Measurements from ENCODE around the gene SCYGR1. TPM values are rescaled to one million over a fixed set of nuclear protein-coding genes. Genes with fewer than 3 reads are reported as not detected.

Gene SCYGR1
- total and polyA plus RNA-seq, 2 of the 13 experiments (the other 11 are each of a cell fraction or from before 2014, with no cell fraction given) = not detected

DNA sequence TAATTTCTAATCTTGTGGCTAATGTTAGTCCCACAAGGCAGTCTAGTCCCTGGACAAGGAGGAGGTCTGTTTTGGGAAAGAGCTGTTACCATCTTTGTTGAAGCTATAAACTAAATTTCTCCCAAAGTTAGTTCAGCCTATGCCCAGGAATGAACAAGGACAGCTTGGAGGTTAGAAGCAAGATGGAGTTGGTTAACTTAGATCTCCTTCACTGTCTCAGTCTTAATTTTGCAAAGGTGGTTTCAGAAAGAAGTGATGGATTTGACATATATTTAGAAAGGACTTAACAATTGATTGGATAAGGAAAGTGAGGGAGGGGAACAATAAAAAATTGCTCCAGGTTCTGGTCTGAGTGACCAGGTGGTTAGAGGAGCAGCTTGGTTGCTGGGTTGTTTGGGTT is 14.6 kb upstream of the SCYGR1 start:
- Histone ChIP-seq H4K20me1 (ENCODE audit: insufficient read depth, low read length) (no peaks in the 10 kb centered on the region), H2AFZ (ENCODE audit: low read length) (no peak overlapping the region), H3K79me2 (ENCODE audit: insufficient read depth, low read length) (no peaks in the 10 kb centered on the region), H3K27ac (ENCODE audit: extremely low read length, insufficient read depth, low read length) (no peak overlapping the region), H3K4me2 (ENCODE audit: low read depth, low read length) (no peak overlapping the region), H3K4me1 (ENCODE audit: insufficient read depth, low read length) (peaks cover 36% of the 10 kb centered on the region), H3K4me3 (replicated peaks in 1 of 3; ENCODE audit: insufficient read depth in 1 of 3, low read depth in 2 of 3, low read length in 3 of 3) (no peak overlapping the region), H3K36me3 (replicated peaks in 1 of 2; ENCODE audit: control insufficient read depth in 1 of 2, insufficient read depth in 2 of 2, low read length in 2 of 2) (no peaks in the 10 kb centered on the region), H3K9ac (ENCODE audit: insufficient read depth, low read depth, low read length) (no peak overlapping the region), H3K9me3 (ENCODE audit: low read length) (no peaks in the 10 kb centered on the region), H3K27me3 (ENCODE audit: control insufficient read depth in 1 of 2, insufficient read depth in 2 of 2, low read length in 2 of 2) (peaks cover 0 to 7% of the 10 kb centered on the region in 2 experiments; a peak in 2 of 5 replicates)
- in situ Hi-C loops (cut with HindIII; ENCODE audit: extremely low pct_ligation_motif_present, low pct_unique_long_range_greater_than_20kb) (loop anchor here (5.0 to 10.0 kb wide), 2 partner anchors 252 to 365 kb away; no protein-coding TSS in a partner anchor), intact Hi-C loops (cut with micrococcal nuclease; ENCODE audit: unreplicated experiment) (no loop called here)
- DNase-seq (ENCODE audit: low spot score) (no peak), ATAC-seq (no peak), FAIRE-seq (no peak)
- CTCF ChIA-PET (ENCODE audit: low intra/inter-chr PET ratio, low total read pairs) = no interaction called here
- no TSS peak for BruUV-seq (replicated peaks)
- POLR2A ChIA-PET = no interaction called here
- TF ChIP-seq, protein P1, sequence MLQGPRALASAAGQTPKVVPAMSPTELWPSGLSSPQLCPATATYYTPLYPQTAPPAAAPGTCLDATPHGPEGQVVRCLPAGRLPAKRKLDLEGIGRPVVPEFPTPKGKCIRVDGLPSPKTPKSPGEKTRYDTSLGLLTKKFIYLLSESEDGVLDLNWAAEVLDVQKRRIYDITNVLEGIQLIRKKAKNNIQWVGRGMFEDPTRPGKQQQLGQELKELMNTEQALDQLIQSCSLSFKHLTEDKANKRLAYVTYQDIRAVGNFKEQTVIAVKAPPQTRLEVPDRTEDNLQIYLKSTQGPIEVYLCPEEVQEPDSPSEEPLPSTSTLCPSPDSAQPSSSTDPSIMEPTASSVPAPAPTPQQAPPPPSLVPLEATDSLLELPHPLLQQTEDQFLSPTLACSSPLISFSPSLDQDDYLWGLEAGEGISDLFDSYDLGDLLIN (CRISPR knock-in tag; IDR thresholded peaks at IDR 0.05; ENCODE audit: borderline replicate concordance) = no peak
- TF ChIP-seq, protein P2, sequence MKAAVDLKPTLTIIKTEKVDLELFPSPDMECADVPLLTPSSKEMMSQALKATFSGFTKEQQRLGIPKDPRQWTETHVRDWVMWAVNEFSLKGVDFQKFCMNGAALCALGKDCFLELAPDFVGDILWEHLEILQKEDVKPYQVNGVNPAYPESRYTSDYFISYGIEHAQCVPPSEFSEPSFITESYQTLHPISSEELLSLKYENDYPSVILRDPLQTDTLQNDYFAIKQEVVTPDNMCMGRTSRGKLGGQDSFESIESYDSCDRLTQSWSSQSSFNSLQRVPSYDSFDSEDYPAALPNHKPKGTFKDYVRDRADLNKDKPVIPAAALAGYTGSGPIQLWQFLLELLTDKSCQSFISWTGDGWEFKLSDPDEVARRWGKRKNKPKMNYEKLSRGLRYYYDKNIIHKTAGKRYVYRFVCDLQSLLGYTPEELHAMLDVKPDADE (CRISPR knock-in tag; IDR thresholded peaks at IDR 0.05) = no peak
- TF ChIP-seq, protein P3, sequence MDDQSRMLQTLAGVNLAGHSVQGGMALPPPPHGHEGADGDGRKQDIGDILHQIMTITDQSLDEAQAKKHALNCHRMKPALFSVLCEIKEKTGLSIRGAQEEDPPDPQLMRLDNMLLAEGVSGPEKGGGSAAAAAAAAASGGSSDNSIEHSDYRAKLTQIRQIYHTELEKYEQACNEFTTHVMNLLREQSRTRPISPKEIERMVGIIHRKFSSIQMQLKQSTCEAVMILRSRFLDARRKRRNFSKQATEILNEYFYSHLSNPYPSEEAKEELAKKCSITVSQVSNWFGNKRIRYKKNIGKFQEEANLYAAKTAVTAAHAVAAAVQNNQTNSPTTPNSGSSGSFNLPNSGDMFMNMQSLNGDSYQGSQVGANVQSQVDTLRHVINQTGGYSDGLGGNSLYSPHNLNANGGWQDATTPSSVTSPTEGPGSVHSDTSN (CRISPR knock-in tag; IDR thresholded peaks at IDR 0.05; ENCODE audit: borderline replicate concordance) = no peak
- TF ChIP-seq RFXANK (CRISPR knock-in tag; IDR thresholded peaks at IDR 0.05) = no peak
- no peak for TF ChIP-seq ZFYVE20 (CRISPR knock-in tag; IDR thresholded peaks at IDR 0.05; ENCODE audit: borderline replicate concordance, low read depth)
- TF ChIP-seq, protein P4, sequence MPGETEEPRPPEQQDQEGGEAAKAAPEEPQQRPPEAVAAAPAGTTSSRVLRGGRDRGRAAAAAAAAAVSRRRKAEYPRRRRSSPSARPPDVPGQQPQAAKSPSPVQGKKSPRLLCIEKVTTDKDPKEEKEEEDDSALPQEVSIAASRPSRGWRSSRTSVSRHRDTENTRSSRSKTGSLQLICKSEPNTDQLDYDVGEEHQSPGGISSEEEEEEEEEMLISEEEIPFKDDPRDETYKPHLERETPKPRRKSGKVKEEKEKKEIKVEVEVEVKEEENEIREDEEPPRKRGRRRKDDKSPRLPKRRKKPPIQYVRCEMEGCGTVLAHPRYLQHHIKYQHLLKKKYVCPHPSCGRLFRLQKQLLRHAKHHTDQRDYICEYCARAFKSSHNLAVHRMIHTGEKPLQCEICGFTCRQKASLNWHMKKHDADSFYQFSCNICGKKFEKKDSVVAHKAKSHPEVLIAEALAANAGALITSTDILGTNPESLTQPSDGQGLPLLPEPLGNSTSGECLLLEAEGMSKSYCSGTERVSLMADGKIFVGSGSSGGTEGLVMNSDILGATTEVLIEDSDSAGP (CRISPR knock-in tag; IDR thresholded peaks at IDR 0.05; ENCODE audit: borderline replicate concordance) = no peak
- TF ChIP-seq ZNF891 (CRISPR knock-in tag; IDR thresholded peaks at IDR 0.05) = no peak
- TF ChIP-seq, protein P5, sequence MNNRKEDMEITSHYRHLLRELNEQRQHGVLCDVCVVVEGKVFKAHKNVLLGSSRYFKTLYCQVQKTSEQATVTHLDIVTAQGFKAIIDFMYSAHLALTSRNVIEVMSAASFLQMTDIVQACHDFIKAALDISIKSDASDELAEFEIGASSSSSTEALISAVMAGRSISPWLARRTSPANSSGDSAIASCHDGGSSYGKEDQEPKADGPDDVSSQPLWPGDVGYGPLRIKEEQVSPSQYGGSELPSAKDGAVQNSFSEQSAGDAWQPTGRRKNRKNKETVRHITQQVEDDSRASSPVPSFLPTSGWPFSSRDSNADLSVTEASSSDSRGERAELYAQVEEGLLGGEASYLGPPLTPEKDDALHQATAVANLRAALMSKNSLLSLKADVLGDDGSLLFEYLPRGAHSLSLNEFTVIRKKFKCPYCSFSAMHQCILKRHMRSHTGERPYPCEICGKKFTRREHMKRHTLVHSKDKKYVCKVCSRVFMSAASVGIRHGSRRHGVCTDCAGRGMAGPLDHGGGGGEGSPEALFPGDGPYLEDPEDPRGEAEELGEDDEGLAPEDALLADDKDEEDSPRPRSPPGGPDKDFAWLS (CRISPR knock-in tag; IDR thresholded peaks at IDR 0.05; ENCODE audit: borderline replicate concordance) = no peak
- no peak for TF ChIP-seq MAF1 (CRISPR knock-in tag; IDR thresholded peaks at IDR 0.05; ENCODE audit: borderline replicate concordance)
- TF ChIP-seq THYN1 (CRISPR knock-in tag; IDR thresholded peaks at IDR 0.05; ENCODE audit: borderline replicate concordance, low read depth) = no peak
- TF ChIP-seq ZNF772 (CRISPR knock-in tag; IDR thresholded peaks at IDR 0.05) = no peak
- no peak for TF ChIP-seq CAMTA2 (CRISPR knock-in tag; IDR thresholded peaks at IDR 0.05; ENCODE audit: borderline replicate concordance)
- no peak for TF ChIP-seq ZNF382 (CRISPR knock-in tag; IDR thresholded peaks at IDR 0.05; ENCODE audit: borderline replicate concordance)
- TF ChIP-seq, protein P6, sequence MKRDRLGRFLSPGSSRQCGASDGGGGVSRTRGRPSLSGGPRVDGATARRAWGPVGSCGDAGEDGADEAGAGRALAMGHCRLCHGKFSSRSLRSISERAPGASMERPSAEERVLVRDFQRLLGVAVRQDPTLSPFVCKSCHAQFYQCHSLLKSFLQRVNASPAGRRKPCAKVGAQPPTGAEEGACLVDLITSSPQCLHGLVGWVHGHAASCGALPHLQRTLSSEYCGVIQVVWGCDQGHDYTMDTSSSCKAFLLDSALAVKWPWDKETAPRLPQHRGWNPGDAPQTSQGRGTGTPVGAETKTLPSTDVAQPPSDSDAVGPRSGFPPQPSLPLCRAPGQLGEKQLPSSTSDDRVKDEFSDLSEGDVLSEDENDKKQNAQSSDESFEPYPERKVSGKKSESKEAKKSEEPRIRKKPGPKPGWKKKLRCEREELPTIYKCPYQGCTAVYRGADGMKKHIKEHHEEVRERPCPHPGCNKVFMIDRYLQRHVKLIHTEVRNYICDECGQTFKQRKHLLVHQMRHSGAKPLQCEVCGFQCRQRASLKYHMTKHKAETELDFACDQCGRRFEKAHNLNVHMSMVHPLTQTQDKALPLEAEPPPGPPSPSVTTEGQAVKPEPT (CRISPR knock-in tag; IDR thresholded peaks at IDR 0.05; ENCODE audit: low read depth) = no peak
- TF ChIP-seq ZNF547 (CRISPR knock-in tag; IDR thresholded peaks at IDR 0.05) = no peak

All from HepG2 (cell line).